Measurements from ENCODE around the gene ATP6V1F.

The ATP6V1F gene

DNA sequence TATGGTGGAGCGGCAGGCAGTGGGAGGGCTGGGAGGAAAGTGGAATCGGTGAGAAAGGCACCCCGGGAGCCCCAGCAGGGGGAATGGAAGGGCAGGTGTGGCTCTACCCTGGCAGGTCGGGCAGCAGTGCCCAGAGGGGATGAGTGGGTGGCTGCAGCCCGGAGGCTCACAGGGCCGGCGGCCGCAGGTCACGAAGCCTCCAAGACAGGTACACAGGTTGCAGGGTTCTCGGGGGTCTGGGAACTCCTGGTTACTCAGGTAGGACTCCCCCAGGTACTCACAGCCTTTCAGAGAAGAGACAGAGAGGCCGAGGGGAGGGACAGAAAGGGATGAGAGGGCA, 26.1 kb downstream of the ATP6V1F start:
- TF ChIP-seq, protein P1, sequence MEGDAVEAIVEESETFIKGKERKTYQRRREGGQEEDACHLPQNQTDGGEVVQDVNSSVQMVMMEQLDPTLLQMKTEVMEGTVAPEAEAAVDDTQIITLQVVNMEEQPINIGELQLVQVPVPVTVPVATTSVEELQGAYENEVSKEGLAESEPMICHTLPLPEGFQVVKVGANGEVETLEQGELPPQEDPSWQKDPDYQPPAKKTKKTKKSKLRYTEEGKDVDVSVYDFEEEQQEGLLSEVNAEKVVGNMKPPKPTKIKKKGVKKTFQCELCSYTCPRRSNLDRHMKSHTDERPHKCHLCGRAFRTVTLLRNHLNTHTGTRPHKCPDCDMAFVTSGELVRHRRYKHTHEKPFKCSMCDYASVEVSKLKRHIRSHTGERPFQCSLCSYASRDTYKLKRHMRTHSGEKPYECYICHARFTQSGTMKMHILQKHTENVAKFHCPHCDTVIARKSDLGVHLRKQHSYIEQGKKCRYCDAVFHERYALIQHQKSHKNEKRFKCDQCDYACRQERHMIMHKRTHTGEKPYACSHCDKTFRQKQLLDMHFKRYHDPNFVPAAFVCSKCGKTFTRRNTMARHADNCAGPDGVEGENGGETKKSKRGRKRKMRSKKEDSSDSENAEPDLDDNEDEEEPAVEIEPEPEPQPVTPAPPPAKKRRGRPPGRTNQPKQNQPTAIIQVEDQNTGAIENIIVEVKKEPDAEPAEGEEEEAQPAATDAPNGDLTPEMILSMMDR (IDR thresholded peaks at IDR 0.05; ENCODE audit: control extremely low read depth, extremely low read depth, low read depth, missing control alignments), result no peak
- POLR2A ChIA-PET, result no interaction called here
- CTCF ChIA-PET, result no interaction called here
- no peak for DNase-seq (ENCODE audit: extremely low spot score)

DNA sequence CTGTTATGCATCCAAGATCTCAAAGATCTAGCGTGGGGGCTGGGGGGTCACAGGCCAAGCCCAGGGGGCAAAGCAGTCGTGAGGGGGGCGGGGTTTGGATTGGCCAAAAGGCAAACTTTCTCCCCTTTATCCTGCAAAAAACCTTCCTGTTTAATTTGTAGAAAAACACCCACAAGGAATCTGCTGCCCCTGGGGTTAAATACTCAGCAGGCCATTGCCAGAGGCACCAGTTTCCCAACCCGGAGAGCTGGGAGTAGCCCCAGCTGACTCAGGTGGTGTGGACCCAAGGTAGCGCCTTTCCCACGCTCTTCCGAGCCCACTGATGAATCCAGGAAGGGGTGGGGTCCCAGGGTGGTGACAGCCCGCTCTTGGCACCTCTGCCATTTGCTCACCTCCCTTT, 26.5 kb downstream of the ATP6V1F start:
- POLR2A ChIA-PET, result no interaction called here
- no peak for DNase-seq (ENCODE audit: extremely low spot score)
- TF ChIP-seq, protein P1 (IDR thresholded peaks at IDR 0.05; ENCODE audit: control extremely low read depth, extremely low read depth, low read depth, missing control alignments), result no peak
- CTCF ChIA-PET, result no interaction called here

DNA sequence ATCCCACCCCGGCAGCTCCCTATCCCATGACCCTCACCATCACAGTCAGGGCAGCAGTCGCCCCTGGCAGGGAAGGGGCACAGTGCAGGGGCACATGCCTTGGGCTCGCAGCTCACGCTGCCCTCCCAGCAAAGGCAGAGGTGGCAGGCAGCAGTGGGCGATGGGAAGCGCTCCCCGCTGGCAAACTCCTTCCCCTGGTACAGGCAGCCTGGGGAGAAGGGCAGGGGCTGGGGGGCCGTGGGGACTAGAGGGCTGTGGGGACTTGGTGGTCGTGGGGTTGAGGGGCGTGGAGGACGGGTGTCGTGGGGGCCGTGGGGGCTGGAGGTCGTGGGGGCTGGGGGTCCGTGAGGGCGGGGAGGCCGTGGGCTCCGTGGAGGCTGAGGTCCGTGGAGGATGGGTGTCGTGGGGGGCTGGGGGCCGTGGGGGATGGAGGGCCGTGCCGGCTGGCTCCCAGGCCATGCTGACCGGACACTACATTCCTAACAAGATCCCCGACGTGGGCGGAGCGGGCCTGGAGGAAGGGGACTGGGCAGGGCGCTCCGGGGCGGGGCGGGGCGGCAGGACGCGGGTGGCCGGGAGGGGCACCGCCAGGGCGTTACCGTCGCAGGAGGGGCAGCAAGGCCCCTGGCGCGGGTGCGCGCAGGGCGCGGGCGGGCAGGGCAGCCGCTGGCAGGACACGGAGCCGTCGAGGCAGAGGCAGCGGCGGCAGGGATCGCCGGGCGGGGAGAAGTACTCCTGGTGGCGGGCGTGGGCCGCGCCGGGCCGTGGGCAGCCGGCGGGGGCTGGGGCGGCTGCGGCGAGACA, 27.9 kb downstream of the ATP6V1F start:
- no peak for DNase-seq (ENCODE audit: extremely low spot score)
- ChIA-PET CTCF (interaction anchor here (1.0 kb wide), 1 partner anchor 26 kb away, joined by 3 read pairs; no protein-coding TSS in a partner anchor), POLR2A (no interaction called here)
- TF ChIP-seq, protein P1 (IDR thresholded peaks at IDR 0.05; ENCODE audit: control extremely low read depth, extremely low read depth, low read depth, missing control alignments), result no peak

DNA sequence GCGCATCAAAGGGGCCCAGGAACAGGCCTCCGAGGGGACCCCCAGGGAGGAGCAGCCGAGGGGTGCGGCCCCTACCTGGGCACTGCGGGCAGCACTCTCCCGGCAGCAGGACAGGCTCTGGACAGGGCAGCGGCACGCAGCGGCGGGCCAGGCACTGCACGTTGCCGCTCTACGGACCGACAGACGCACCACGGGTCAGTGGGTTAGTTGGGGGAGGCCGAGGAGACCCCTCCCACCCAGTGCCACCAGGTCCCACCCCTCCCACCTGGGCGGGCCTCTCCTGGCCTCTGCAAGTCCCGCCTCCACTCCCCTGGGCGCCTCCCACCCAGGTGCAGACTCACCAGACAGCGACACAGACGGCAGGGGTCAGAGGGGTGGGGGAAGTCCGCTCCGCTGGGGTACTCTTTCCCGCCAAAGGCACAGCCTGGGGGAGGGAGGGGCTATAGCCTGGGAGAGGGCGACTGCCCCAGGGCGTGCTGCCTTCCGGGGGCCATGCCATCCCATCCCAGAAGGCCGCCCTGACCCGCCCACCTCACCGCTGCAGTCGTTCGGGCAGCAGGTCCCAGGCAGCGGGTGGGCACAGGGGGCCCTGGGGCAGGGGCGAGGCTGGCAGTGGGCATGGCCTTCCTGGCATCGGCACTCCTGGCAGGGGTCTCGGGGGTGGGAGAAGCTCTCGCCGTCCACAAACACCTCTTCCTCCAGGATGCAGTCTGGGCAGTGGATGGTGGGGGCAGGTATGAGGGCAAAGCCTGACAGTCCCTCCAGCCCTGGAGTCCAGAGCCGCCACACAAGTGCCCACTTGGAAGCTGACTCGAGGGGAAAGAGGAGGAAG, 28.7 kb downstream of the ATP6V1F start:
- POLR2A ChIA-PET, result no interaction called here
- no peak for DNase-seq (ENCODE audit: extremely low spot score)
- TF ChIP-seq, protein P1 (IDR thresholded peaks at IDR 0.05; ENCODE audit: control extremely low read depth, extremely low read depth, low read depth, missing control alignments), result no peak
- CTCF ChIA-PET, result interaction anchor here (2.2 kb wide), 1 partner anchor 8 kb away, joined by 11 read pairs; no protein-coding TSS in a partner anchor

DNA sequence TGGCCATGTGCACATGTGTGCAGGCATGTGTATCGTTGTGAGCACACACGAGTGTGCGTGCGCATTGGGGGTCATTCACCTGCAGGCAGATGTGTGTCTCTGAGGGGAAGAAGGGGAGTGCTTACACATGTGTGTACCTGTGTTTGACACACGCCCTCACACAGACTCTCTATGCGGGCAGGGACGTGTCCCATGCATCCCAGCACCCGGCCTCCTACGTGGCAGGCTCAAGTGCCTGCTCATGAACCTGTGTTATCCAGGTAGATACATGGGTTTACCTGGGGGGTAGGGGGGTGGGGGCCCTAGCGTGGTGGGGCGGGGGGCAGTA, 29.2 kb downstream of the ATP6V1F start:
- ChIA-PET CTCF (interaction anchor here (2.2 kb wide), 1 partner anchor 8 kb away, joined by 11 read pairs; no protein-coding TSS in a partner anchor), POLR2A (no interaction called here)
- DNase-seq (ENCODE audit: extremely low spot score), result no peak
- TF ChIP-seq, protein P1 (IDR thresholded peaks at IDR 0.05; ENCODE audit: control extremely low read depth, extremely low read depth, low read depth, missing control alignments), result no peak

DNA sequence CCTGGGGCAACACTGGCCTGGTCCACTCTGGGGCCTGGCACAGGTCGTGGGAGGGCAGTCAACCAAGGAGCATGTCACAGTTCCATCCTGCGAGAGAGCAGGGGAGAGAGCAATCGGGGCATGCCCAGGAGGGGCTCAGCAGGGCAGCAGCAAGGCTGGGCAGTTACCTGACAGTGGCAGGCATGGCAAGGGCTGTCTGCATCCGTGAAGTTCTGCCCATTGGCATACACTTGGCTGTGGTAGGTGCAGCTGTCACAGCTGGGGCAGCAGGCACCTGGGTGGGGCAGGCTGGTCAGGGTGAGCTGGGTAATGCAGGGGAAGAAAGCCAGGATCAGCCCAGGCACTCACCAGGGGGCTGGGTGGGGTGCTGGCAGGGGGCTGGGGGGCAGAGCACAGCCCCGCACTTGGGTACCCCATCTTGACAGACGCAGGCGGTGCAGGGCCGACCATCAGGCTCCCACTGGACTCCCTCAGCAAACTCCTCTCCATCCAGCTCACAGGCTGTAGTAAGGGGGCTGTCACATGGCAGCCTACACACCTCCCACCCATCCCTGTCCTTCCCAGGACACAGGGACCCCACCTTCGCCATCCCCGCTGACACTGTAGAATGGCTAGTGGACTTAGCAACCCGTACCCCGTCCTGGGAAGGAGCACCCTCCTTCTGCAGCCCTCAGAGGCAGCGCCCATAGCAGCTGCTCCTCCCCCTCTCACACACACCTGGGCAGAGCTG, 30.0 kb downstream of the ATP6V1F start:
- TF ChIP-seq, protein P1 (IDR thresholded peaks at IDR 0.05; ENCODE audit: control extremely low read depth, extremely low read depth, low read depth, missing control alignments), result no peak
- ChIA-PET CTCF (interaction anchor here (0.6 to 2.2 kb wide), 2 partner anchors 9 to 11 kb away, joined by 3 to 11 read pairs; no protein-coding TSS in a partner anchor), POLR2A (interaction anchor here (0.6 kb wide), 2 partner anchors 12 to 488 kb away, joined by 3 to 5 read pairs; no protein-coding TSS in a partner anchor)
- no peak for DNase-seq (ENCODE audit: extremely low spot score)

Data from GM10248 (cell line).